Lower leg skin (tissue), 4 donors: ENCODE results near the gene CLDN14. TPM values are rescaled to one million over a fixed set of nuclear protein-coding genes. Genes with fewer than 3 reads are reported as not detected.

ENCODE experiments used
- DNase-seq, 2 donors: peaks; one replicate each; pipeline ENCODE4 v3.0.0-alpha.2; 2019; ENCODE audit warnings: low spot score in 2 of 2
- H3K4me3 ChIP-seq: fragments of 200-600 bp; sonication (generic); 2 replicates; pipeline ENCODE4 v1.5.1; 2017; ENCODE audit warnings: mild to moderate bottlenecking, low read depth; ENCODE audit not compliant: poor library complexity, severe bottlenecking
- POLR2A ChIP-seq, 2 donors: fragments of 450-650 bp; IDR thresholded peaks; one replicate each; pipeline ENCODE4 v1.6.1; 2016 to 2017; ENCODE audit warnings: antibody characterized with exemption in 2 of 2, mild to moderate bottlenecking in 1 of 2, moderate library complexity in 1 of 2
- WGBS, 2 donors: methylation state at CpG; one replicate each; pipeline ENCODE4 v1.1.5; 2018; 5-methylcytosine and 5-hydroxymethylcytosine counted together
- intact Hi-C: fragments of 100-400 bp; cut with DNase I; formaldehyde crosslinking; loops from one replicate; pipeline ENCODE4 v1.15.0; 2023; ENCODE audit warnings: low total_unique reads
- total RNA-seq, 4 donors: library from RNA; depleted of rRNA; stranded (reverse); fragments of >200 nt; gene quantifications; one replicate each; pipeline ENCODE4 v1.1.0, GENCODE V29; 2016
- TF ChIP-seq, protein P1 (sequence below), 3 donors: fragments of 450-650 bp; IDR thresholded peaks; one replicate each; pipeline ENCODE4 v1.5.1; 2016; ENCODE audit warnings: antibody characterized with exemption in 3 of 3, mild to moderate bottlenecking in 3 of 3, moderate library complexity in 2 of 3

Gene CLDN14
- total RNA-seq, 4 donors from 2014 or later, result 0.13 TPM; not detected in 3

DNA sequence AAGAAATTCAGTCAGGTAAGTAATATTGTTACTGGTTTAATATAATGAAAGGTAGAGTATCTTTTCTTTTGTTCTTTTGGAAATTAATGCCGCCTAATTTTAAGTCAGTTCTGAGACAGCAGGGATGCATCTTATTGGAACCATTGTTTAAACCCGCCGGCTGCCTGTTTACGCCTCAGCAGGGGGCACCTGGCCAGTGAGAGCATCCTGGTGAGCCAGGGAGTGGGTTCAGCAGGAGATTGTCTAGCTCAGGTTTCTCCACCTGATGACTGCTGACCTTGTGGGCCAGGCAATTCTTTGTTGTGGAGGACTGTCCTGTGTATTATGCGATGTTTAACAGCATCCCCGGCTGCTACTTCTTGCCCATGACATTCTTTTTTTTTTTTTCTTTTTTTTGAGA, 64.5 kb downstream of the CLDN14 start:
- H3K4me3 ChIP-seq, result no peak overlapping the region
- no peak for DNase-seq
- intact Hi-C loops, result no loop called here
- 97 to 98% methylated on average over 6 of the region's 6 CpGs for WGBS, 2 donors
- TF ChIP-seq, protein P1, sequence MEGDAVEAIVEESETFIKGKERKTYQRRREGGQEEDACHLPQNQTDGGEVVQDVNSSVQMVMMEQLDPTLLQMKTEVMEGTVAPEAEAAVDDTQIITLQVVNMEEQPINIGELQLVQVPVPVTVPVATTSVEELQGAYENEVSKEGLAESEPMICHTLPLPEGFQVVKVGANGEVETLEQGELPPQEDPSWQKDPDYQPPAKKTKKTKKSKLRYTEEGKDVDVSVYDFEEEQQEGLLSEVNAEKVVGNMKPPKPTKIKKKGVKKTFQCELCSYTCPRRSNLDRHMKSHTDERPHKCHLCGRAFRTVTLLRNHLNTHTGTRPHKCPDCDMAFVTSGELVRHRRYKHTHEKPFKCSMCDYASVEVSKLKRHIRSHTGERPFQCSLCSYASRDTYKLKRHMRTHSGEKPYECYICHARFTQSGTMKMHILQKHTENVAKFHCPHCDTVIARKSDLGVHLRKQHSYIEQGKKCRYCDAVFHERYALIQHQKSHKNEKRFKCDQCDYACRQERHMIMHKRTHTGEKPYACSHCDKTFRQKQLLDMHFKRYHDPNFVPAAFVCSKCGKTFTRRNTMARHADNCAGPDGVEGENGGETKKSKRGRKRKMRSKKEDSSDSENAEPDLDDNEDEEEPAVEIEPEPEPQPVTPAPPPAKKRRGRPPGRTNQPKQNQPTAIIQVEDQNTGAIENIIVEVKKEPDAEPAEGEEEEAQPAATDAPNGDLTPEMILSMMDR (IDR thresholded peaks at IDR 0.05), result no peak
- TF ChIP-seq POLR2A (IDR thresholded peaks at IDR 0.05), result no peak

DNA sequence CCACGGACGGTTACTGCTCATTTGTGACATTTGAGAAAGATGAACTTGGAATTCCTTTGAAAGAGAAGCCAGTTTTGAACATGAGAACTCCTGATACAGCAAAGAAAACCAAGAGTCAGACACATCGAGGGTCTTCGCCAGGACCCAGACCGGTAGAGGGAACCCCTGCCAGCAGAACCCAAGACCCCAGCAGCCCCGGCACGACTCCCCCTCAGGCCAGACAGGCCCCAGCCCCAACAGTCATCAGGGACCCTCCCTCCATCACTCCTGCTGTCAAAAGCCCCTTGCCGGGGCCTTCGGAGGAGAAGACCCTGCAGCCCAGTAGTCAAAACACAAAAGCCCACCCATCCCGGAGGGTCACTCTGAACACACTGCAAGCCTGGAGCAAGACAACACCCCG, 67.0 kb downstream of the CLDN14 start:
- no peak overlapping the region for H3K4me3 ChIP-seq
- intact Hi-C loops, result no loop called here
- TF ChIP-seq POLR2A (IDR thresholded peaks at IDR 0.05), result no peak
- TF ChIP-seq, protein P1 (IDR thresholded peaks at IDR 0.05), result no peak
- WGBS, 2 donors, result 81 to 85% methylated on average over 11 of the region's 11 CpGs
- DNase-seq, result no peak

DNA sequence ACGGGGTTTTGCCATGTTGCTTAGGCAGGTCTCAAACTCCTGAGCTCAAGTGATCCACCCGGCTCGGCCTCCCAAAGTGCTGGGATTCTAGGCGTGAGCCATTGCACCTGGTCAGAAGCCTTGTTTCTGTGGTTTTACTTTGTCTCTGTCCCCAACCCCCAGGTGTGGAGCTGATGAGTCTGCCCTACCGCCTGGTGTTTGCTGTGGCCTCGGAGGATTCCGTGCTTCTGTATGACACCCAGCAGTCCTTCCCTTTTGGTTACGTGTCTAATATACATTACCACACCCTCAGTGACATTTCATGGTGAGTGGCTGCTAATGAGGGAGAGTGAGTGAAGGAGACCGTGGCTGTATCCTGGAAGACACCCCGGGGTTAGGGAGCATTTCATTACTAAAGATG, 68.6 kb downstream of the CLDN14 start:
- TF ChIP-seq POLR2A (IDR thresholded peaks at IDR 0.05), result no peak
- TF ChIP-seq, protein P1 (IDR thresholded peaks at IDR 0.05), result no peak
- WGBS, 2 donors, result 97% methylated on average over 10 of the region's 10 CpGs
- H3K4me3 ChIP-seq, result no peak overlapping the region
- no peak for DNase-seq
- intact Hi-C loops, result no loop called here

Other genes starting within 250 kb of the CLDN14 start
- gene MORC3, start 159.9 kb downstream of the CLDN14 start, total RNA-seq, result 10 to 100 TPM; 47.4 to 71.3 (median 56.8) TPM
- 1 to 10 TPM; 1.6 to 3.0 (median 2.1) TPM for gene CHAF1B, start 94.7 kb downstream of the CLDN14 start, total RNA-seq
- under 1 TPM in 1 of 4 donors, not detected in 3; 0.36 TPM for gene SIM2, start 219.0 kb upstream of the CLDN14 start, total RNA-seq